GM19240 (cell line): Measurements from ENCODE around the gene FAM149B1.

ENCODE experiments used
- DNase-seq: peaks from one replicate; pipeline ENCODE4 v3.0.0; 2011; ENCODE audit warnings: low spot score; ENCODE audit not compliant: insufficient read length

FAM149B1 gene

DNA sequence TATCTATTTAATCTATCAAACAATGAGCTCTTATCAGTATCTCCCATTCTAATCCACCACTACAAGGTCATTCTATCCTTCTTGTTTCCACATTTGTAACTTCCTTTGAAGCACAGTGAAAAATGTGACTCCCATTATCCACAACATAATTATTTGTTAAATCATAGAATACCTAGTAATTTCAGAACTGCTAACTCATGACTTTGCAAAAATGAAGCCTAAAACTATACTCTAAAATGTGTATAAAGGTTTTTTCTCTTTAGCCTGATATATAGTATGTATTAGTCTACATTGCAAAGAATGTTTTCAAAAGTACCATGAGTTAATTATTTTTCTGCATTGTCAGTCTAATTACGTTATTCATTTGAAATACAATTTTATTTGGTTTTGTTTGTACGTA lies 96.5 kb downstream of the FAM149B1 start:
- no peak for DNase-seq

GRCh38 chr10:73281097-73281496 lies 113.2 kb downstream of the FAM149B1 start:
- DNase-seq, result no peak

DNA sequence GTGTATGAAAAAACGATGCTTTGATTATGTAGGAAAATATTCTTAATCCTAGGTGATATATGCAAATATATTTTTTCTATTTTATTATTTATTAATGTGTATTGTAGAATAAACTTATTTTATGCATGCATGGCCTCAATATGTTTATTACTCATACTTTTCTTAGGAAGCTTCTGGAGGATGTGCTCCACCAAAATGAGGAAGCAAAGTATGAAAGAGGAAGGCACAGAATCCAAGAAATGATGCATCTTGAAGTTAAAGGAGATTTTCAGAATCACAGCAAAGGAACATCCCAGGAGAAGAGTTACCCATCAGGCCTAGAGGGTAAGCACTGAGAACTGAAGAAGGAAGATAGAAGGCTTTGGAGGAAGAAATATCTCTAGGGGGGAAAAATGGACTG lies 119.5 kb downstream of the FAM149B1 start:
- no peak for DNase-seq

DNA sequence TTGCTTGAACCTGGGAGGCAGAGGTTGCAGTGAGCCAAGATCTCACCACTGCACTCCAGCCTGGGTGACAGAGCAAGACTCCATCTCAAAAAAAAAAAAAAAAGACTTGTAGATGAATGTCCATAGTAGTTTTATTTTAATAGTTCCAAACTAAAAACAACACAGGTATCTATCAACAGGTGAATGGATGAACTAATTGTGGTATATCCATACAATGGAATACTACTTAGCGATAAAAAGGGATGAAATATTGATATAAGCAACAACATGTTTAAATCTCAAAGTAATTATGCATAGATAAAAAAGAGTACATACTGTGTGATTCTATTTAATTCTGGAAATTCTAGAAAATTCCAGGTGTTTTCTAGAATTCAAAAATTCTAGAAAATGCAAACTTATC lies 122.0 kb downstream of the FAM149B1 start:
- DNase-seq, result no peak

DNA sequence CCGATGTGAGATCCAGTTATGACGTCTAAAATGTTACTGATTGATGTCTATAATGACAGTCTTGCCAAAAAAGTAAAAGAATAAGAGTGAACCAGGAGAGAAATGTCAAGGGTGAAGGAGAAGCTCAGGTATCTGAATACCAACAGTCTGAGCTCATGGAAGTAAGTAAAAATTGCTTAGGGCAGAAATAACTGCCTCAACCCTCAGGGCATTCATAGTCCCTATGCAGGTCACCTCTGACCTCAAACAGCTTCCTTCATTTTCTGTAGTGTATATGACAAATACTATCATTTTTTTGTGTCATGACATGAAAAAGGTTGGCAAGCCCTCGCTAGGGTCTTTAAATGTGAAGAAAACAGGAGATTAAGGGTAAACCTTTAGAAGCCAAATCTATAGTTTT lies 125.5 kb downstream of the FAM149B1 start:
- no peak for DNase-seq
